Uterus (tissue), 4 donors: ENCODE data around the gene THRSP. TPM values are rescaled to one million over a fixed set of nuclear protein-coding genes. Genes with fewer than 3 reads are reported as not detected.

Experiments
- DNase-seq, 2 donors: peaks; one replicate each; pipeline ENCODE4 v3.0.0-alpha.2; 2019 to 2020
- H3K27ac ChIP-seq, 2 donors: fragments of 200-600 bp; sonication (generic); 1 replicate in 1 of 2; 2 replicates in 1 of 2; pipeline ENCODE4 v1.5.1; 2016 to 2018
- H3K27me3 ChIP-seq, 2 donors: fragments of 200-600 bp; sonication (generic); one replicate each; pipeline ENCODE4 v1.5.1; 2018 to 2019; ENCODE audit warnings: control low read depth in 1 of 2
- H3K36me3 ChIP-seq, 2 donors: fragments of 200-600 bp; sonication (generic); one replicate each; pipeline ENCODE4 v1.5.1; 2019; ENCODE audit warnings: control low read depth in 1 of 2
- H3K4me1 ChIP-seq, 2 donors: fragments of 200-600 bp; sonication (generic); one replicate each; pipeline ENCODE4 v1.5.1; 2018 to 2019; ENCODE audit warnings: control low read depth in 1 of 2
- H3K4me3 ChIP-seq, 2 donors: fragments of 200-600 bp; sonication (generic); 1 replicate in 1 of 2; 2 replicates in 1 of 2; pipeline ENCODE4 v1.5.1; 2018 to 2019; ENCODE audit warnings: mild to moderate bottlenecking in 1 of 2
- H3K9me3 ChIP-seq, 2 donors: fragments of 200-600 bp; sonication (generic); one replicate each; pipeline ENCODE4 v1.5.1; 2019; ENCODE audit warnings: control low read depth in 1 of 2
- POLR2A ChIP-seq, 2 donors: fragments of 450-650 bp; IDR thresholded peaks; one replicate each; pipeline ENCODE4 v1.6.1; 2016; ENCODE audit warnings: antibody characterized with exemption in 2 of 2, mild to moderate bottlenecking in 1 of 2, moderate library complexity in 1 of 2
- intact Hi-C: fragments of 100-400 bp; cut with DNase I; formaldehyde crosslinking; loops from one replicate; pipeline ENCODE4 v1.15.1; 2023; ENCODE audit warnings: low total_unique reads
- total RNA-seq, 4 donors: library from RNA; depleted of rRNA in 3 of 4; stranded (reverse); fragments of >200 nt in 3 of 4; gene quantifications; one replicate each; pipeline versions ENCODE4 v1.1.0 to v1.2.4, GENCODE V29; 2014 to 2023
- TF ChIP-seq, protein P1 (sequence below), 4 experiments: fragments of 200-600 bp in 2 of 4; fragments of 450-650 bp in 2 of 4; sonication (generic) in 2 of 4; IDR thresholded peaks; one replicate each; pipeline ENCODE4 v1.5.1; 2016 to 2019; ENCODE audit warnings: antibody characterized with exemption in 4 of 4, mild to moderate bottlenecking in 2 of 4, moderate library complexity in 1 of 4
- donor health status: DM: yes; HTN: yes; CAD: no.

THRSP gene
- total RNA-seq, 4 donors from 2014 or later, result not detected

GRCh38 chr11:78066471-78066870 is 2.8 kb downstream of the THRSP start:
- intact Hi-C loops, result no loop called here
- H3K4me1 ChIP-seq, result peaks cover 0 to 5% of the 10 kb centered on the region in 2 donors
- H3K4me3 ChIP-seq, result no peak overlapping the region

GRCh38 chr11:78067704-78068103 is 4.0 kb downstream of the THRSP start:
- Histone ChIP-seq H3K4me1 (no peaks in the 10 kb centered on the region), H3K27ac (no peak overlapping the region), H3K9me3 (no peaks in the 10 kb centered on the region), H3K27me3 (no peaks in the 10 kb centered on the region), H3K4me3 (no peak overlapping the region), H3K36me3 (no peaks in the 10 kb centered on the region)
- intact Hi-C loops, result no loop called here
- TF ChIP-seq, protein P1, sequence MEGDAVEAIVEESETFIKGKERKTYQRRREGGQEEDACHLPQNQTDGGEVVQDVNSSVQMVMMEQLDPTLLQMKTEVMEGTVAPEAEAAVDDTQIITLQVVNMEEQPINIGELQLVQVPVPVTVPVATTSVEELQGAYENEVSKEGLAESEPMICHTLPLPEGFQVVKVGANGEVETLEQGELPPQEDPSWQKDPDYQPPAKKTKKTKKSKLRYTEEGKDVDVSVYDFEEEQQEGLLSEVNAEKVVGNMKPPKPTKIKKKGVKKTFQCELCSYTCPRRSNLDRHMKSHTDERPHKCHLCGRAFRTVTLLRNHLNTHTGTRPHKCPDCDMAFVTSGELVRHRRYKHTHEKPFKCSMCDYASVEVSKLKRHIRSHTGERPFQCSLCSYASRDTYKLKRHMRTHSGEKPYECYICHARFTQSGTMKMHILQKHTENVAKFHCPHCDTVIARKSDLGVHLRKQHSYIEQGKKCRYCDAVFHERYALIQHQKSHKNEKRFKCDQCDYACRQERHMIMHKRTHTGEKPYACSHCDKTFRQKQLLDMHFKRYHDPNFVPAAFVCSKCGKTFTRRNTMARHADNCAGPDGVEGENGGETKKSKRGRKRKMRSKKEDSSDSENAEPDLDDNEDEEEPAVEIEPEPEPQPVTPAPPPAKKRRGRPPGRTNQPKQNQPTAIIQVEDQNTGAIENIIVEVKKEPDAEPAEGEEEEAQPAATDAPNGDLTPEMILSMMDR (IDR thresholded peaks at IDR 0.05), result no peak
- TF ChIP-seq POLR2A (IDR thresholded peaks at IDR 0.05), result no peak
- DNase-seq, result no peak

More at GRCh38 chr11:78066471-78066870, 2.8 kb downstream of the THRSP start:
- no peaks in the 10 kb centered on the region for H3K9me3 ChIP-seq
- TF ChIP-seq, protein P1 (IDR thresholded peaks at IDR 0.05), result no peak
- no peak for TF ChIP-seq POLR2A (IDR thresholded peaks at IDR 0.05)
- H3K27me3 ChIP-seq, result no peaks in the 10 kb centered on the region
- H3K27ac ChIP-seq, result no peak overlapping the region
- no peaks in the 10 kb centered on the region for H3K36me3 ChIP-seq
- no peak for DNase-seq

DNA sequence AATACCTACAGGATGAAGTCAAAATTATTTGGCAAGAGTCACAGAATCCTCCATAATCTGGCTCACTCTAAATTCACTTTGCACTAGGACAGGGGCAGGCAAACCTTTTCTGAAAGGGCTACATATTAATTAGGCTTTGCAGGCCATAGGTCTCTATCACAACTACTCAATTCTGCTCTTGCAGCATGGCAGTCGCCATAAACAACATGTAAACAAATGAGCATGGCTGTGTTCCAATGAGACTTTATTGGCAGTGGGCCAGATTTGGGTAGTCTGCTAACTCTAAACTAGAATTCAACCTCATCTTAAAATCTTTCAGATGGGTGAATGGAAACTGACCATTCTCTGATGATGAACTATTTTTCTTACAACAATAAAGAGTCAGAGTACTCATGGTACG is 5.8 kb downstream of the THRSP start:
- intact Hi-C loops, result no loop called here
- Histone ChIP-seq H3K36me3 (no peaks in the 10 kb centered on the region), H3K9me3 (no peaks in the 10 kb centered on the region), H3K27ac (no peak overlapping the region), H3K27me3 (no peaks in the 10 kb centered on the region), H3K4me1 (no peaks in the 10 kb centered on the region), H3K4me3 (no peak overlapping the region)
- DNase-seq, result no peak
- TF ChIP-seq POLR2A (IDR thresholded peaks at IDR 0.05), result no peak
- TF ChIP-seq, protein P1 (IDR thresholded peaks at IDR 0.05), result no peak

GRCh38 chr11:78070621-78071020 is 7.0 kb downstream of the THRSP start:
- Histone ChIP-seq H3K9me3 (no peaks in the 10 kb centered on the region), H3K4me1 (no peaks in the 10 kb centered on the region), H3K36me3 (no peaks in the 10 kb centered on the region), H3K27ac (no peak overlapping the region), H3K27me3 (no peaks in the 10 kb centered on the region), H3K4me3 (no peak overlapping the region)
- no peak for DNase-seq
- TF ChIP-seq, protein P1 (IDR thresholded peaks at IDR 0.05), result no peak
- no peak for TF ChIP-seq POLR2A (IDR thresholded peaks at IDR 0.05)
- intact Hi-C loops, result no loop called here

DNA sequence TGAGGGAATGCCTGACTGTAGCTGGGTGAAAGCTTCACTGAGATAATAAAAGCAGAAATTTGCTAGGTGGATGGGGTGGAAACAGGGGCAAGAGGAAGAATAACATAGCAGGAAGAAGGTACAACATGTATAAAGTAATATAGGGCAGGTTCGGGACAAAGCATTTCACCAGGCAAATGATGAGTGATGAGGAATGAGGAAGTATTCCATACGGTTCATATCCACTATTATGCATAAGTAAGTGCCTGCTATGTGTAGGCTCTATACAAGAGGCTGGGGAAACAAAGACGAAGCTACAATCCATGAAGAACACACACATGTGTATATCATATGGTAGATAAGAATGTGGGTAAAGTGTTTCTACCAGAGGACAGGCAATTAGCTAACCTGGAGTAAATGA is 8.1 kb downstream of the THRSP start:
- no peaks in the 10 kb centered on the region for H3K27me3 ChIP-seq
- intact Hi-C loops, result no loop called here
- no peaks in the 10 kb centered on the region for H3K4me1 ChIP-seq
- H3K27ac ChIP-seq, result no peak overlapping the region
- no peaks in the 10 kb centered on the region for H3K9me3 ChIP-seq
- no peak overlapping the region for H3K4me3 ChIP-seq
- DNase-seq, result no peak
- no peaks in the 10 kb centered on the region for H3K36me3 ChIP-seq
- TF ChIP-seq, protein P1 (IDR thresholded peaks at IDR 0.05), result no peak
- TF ChIP-seq POLR2A (IDR thresholded peaks at IDR 0.05), result no peak
